GM19099 (cell line): ENCODE data around the gene MRPL4.

Experiments used
- POLR2A ChIP-seq: IDR thresholded peaks from 3 replicates; pipeline ENCODE4 v1.6.1; 2011; ENCODE audit warnings: low read depth; ENCODE audit not compliant: insufficient read length; ENCODE audit errors: extremely low read depth

The MRPL4 gene

DNA sequence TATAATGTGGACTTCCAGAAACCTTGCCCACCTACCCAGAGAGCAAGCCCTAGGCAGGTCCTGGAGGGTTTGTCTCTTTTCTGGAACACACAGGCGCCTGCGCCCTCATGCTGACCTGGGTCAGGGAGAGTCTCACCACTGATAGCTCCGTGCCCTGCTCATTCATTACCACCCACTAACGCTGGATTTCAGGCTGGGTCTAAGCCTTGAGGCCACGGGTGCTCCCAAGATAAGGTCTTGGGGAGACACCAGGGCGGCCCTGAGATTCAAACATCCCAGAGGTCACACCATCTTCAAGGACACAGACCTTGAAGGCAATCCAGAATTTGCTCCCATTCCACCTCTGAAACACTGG lies 26.0 kb upstream of the MRPL4 start:
- no peak for TF ChIP-seq POLR2A

DNA sequence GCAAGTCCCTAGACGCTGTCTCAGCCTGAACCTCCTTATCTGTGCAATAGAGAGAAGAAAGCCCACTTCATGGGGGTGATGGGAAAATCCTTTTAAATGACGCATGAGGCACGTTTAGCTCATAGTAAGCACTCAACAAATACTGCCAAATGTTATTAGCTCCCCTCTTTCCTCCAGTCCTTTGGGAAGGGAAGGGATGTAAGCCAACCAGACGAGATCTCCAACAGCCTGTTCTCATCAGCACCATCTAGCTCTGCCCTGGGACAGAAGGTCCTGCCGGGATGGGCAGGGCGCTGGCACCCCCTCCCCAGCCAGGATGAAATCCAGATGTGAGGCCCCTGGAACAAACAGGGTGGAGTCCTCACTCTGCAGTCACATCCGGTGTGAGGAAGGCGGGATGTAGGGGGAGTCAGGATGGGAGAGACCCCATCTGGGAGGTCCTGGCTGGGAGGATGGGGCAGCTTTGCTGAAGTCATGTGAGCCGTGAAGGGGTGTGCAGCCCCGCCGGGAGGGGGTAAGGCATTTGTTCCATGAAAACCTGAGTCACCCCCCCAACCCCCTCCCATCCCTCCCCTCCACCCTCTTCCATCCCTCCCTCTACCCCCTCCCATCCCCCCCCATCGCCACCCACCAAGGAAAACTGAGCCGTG lies 25.5 kb upstream of the MRPL4 start:
- no peak for TF ChIP-seq POLR2A

DNA sequence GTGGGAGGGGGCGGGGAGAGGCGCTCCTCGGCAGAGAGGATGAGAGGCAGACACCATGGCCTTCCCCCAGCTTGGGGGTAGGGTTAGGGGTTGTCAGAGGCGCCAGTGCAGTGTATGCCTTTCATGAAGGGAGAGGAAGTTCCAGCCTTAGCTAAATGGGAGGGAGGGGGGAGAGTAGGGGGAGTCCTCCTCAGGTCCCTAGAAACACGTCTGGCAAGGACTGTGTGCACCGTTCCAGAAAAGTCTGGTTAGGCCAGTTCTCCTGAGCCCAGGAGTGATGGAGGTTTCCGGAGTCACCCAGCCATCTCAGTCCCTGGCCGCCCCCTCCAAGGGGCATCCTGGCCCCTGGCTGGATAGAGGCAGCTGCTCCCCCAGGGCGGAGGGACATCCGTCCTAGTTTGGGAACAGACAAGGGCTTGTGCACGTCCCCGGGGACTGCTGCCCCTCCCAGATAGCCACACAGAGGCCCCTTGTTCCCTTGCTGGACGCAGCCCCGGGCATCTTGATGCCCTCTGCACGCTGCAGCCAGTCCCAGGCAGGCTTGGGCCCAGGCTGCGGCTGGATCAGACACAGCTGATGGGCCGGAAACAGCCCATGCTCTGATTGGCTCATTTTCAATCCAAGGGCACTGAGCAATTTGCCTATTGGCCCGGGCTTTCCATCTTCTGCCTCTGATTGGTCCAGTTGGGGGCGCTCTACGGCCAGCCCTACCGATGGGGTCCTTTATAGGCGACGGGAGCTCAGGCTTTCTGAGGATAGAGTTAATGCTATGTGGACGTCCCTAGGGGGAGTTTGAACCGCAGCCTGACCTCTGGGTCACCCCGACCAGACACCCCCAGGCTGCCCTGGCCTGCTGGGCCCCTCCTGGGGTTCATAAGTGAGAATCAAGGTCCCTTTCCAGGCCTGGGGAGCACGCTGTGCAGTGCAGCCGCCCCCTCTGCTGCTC lies 24.7 kb upstream of the MRPL4 start:
- TF ChIP-seq POLR2A, result no peak

DNA sequence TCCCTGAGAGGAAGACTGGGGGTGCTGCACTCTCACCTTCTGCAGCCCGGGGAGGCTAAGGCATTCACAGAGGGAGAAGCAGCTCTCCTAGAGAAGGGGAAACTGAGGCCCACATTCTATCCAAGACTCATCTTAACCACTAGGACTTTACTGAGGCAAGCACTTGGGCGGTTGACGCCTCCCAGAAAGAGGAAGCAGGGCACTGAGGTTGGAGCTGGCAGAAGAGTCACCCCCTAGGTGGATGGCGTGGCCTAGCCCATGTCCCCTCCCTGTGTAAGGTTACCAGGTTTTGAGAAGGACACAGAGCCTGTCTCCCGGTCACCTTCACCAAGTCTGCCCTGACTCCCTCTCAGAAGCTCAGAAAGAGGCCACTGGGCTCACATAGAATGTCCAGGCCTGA lies 23.6 kb upstream of the MRPL4 start:
- TF ChIP-seq POLR2A, result no peak

DNA sequence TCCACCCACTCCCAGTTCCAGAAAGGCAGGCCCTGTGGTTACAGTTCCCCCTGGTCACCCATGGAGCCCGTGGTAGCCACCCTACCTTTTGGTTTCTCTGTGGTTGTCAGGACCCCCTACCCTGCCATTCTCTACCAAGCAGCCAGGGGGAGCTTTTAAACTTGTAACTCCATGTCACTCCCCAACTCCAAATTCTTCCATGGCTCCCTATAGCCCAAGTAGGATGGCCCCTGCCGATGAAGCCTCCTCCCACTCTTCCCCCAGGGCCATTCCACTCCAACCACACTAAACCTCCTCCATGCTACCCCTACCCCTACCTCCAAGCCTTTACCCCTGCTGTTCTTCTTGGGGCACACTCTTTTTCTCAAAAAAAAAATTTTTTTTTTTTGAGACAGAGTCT lies 23.1 kb upstream of the MRPL4 start:
- no peak for TF ChIP-seq POLR2A

DNA sequence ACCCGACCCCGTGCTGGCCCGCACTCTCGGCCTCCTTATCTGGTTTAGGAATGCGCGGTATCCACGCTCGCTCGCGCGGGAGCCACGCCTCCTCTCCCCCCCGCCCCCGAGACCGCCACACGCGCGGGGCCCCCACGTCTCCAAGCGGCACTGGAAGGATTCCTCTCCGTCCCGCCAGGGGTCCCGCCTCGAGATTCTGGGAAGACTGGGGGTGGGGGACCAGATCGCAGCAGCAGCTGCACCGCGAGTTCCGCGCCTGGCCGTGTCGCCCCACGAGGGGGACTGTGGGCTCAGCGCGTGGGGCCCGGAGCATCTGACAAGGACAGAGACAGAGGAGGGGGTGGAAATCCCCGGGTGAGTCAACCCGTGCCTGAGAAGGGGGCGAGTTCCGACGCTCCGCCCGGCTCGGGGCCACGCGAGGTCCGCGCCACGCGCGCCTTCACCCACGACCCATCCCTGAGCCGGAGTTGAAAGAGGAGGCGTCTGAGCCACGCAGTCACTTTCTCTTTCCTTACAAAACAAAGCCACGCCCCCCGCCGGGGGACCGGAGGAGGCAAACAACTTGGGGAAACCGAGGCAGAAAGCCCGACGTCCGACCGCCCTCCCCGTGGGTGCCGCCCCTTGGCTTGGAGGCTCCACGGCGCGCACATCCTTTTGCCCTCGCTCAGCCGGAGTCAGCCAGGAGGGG lies 21.7 kb upstream of the MRPL4 start:
- TF ChIP-seq POLR2A, result peak; percentile 56

DNA sequence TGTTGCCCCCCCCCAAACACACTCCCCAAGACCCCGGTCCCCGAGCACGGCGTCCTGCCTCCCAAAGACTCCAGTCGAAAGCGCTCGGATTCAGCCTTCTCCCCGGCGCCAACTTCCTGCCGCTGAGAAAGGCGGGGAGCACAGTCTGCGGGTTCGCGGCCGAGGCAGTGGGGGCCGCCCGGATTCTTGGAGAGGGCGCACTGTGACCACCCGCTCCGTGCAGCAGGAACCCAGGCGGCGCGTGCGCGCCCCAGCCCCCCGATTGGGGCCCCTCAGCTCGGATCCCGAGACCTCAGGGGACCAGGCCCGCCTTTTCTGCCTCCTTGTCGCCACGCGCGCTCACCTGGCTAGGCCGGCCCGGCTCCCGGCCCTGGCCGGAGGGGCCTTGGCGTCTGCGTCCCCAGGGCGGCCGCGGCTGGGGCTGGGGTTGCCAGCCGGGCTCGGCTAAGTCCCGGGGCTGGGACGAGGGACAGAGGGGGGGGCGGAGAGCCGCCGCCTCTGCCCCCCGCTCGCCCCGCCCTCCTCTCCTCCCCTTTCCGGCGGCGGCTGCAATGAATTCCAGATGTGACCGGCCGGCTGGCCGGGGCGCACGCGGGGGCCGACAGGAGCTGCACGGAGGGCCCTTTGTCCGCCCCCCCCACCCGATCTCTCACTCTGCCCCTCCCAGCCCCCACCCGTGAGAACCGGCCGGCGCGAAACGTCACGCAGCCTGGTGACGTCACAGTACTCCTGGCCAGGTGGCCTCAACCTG lies 21.0 kb upstream of the MRPL4 start, which contains the start of gene S1PR2:
Gene S1PR2, minus strand, starts transcription at position 471 of the 751 bp plus-strand sequence. CDS start 6,426 bp downstream, outside the sequence.
- TF ChIP-seq POLR2A, result peak; percentile 75

DNA sequence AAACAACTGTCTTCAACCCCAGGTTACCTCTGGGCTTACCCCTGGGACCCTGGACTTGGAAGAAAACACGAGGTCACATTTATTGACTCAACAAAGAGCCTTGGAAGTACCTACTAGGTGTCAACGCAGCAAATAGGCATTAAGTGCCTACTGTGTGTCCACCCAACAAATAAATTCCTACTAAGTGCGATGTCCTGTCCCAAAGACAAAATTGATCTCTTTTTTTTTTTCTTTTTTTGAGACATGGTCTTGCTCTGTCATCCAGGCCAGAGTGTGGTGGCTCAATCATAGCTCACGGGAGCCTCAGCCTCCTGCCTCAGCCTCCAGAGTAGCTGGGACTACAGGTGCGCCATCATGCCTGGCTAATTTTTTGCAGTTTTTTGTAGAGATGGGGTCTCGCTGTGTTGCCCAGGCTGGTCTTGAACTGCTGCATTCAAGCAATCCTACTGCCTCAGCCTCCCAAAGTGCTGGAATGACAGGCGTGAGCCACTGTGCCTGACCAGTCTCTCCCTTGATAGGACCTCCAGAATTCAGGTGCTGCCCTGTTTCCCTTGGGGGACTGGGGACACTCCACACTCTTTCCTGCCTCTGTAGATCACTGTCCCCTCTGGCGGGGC lies 20.3 kb upstream of the MRPL4 start:
- TF ChIP-seq POLR2A, result no peak

DNA sequence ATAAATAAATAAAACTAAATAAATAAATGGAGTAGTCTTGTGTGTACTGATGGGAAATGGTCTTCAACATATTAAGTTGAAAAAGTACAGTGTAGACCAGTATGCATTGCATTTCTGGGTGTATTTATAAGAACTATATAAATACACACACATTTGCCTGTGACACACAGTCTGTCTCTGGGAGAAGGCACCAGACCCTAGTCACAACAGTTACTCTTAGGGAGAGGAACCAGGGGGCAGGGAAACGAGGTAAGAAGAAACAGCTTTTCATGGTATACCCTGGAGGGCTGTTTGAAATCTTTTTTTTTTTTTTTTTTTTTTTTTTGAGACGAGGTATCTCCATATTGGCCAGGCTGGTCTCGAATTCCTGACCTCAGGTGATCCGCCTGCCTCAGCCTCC lies 18.1 kb upstream of the MRPL4 start:
- no peak for TF ChIP-seq POLR2A

DNA sequence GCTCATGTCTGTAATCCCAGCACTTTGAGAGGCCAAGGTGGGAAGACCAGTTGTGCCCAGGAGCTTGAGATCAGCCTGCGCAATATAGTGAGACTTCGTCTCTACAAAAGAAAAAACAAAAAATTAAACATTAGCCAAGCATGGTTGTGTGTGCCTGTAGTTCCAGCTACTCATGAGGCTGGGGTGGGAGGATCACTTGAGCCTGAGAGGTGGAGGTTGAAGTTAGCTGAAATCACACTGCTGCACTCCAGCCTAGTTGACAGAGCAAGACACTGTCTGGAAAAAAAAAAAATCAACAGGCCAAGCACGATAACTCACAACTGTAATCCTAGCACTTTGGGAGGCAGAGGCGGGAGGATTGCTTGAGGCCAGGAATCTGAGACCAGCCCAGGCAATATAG lies 17.0 kb upstream of the MRPL4 start:
- no peak for TF ChIP-seq POLR2A

DNA sequence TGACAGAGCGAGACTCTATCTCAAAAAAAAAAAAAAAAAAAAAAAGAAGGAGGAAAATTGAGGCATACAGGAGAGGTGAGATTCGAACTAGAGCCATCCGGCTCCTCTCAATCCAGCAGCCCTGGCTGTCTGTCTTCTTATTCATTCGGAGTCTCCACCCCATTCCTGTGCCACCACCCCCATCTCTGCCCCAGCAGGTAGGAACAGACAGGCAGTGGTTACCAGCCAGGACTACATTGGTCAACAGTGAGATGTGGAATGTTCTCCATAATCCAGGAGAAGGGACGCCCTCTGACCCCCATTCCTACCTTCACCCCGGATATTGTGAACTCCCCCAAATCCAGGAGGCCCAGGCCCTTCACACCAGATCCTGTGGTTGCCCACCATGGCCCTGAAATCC lies 14.3 kb upstream of the MRPL4 start:
- peak; percentile 0 for TF ChIP-seq POLR2A

DNA sequence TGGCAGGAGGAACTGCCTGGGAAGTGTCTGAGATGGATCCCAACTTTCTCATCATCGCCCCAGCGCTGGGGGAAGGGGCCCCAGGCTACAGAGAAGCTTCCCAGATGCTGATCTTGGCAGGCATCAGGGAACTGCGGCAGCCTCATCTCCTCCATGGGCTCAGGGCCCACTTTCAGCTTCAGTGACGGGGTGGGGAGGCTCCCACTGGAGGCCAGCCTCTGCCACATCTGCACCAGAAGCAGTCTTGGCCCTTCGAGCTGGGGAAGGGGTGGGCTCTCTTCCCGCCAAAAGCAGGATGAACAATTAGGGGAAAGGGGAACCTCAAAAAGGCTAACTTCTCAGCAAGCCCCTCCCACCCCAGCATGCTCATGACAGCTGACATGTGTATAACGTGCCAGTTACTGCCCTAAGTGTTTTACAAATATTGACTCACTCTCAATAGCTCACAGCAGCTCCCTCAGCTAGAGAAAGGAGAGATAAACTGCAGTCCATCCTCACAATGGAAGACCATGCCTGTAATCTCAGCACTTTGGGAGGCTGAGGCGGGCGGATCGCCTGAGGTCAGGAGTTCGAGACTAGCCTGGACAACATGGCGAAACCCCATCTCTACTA lies 13.7 kb upstream of the MRPL4 start:
- no peak for TF ChIP-seq POLR2A

DNA sequence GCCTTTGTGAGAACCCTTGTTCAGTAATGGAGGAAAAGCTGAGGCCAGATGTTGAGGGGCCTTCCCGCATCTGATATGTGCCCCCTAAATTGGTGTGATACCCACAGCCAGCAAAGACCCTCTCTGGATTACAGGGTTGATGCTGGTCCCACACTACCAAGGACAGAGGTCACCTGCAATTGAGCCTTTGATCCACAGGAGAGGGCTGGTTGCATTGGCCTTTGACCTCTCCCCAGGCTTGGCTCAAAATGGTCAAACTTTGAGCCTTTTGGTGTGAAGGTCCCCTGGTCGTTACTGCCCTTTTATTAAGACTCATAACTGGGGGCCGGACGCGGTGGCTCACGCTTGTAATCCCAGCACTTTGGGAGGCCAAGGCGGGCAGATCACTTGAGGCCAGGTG lies 8.4 kb upstream of the MRPL4 start:
- TF ChIP-seq POLR2A, result no peak
